ENCODE results near the gene PDP2. TPM values are rescaled to one million over a fixed set of nuclear protein-coding genes. Genes with fewer than 3 reads are reported as not detected.

Gene PDP2
- total and polyA plus RNA-seq, 11 donors = 1.1 to 7.5 (median 3.5) TPM

GRCh38 chr16:66928702-66929388, 48.5 kb downstream of the PDP2 start:
- no peak overlapping the region for H3K4me3 ChIP-seq
- no peak for ATAC-seq
- peaks cover 4 to 62% (median 37%) of the 10 kb centered on the region in 12 donors for H3K4me1 ChIP-seq
- intact Hi-C loops (cut with DNase I) = loop anchor here in 1 of 10 donors (1.0 kb wide), 1 partner anchor 32 kb away; no protein-coding TSS in a partner anchor
- WGBS, 4 donors = 71 to 74% (median 72%) methylated on average over 10 of the region's 10 CpGs
- no peaks in the 10 kb centered on the region for H3K9me3 ChIP-seq
- peak overlapping the region in 11 of 12 donors; percentile 41 to 99 (median 92) for H3K27ac ChIP-seq
- peaks cover 0 to 24% (median 0%) of the 10 kb centered on the region in 9 donors for H3K27me3 ChIP-seq
- H3K36me3 ChIP-seq = peaks cover 0 to 25% (median 10%) of the 10 kb centered on the region in 9 donors
- no peak for DNase-seq
- no peak for TF ChIP-seq POLR2A (IDR thresholded peaks at IDR 0.05)
- TF ChIP-seq CTCF (IDR thresholded peaks at IDR 0.05) = peak in 10 of 12 donors; percentile 15 to 57 (median 36)

DNA sequence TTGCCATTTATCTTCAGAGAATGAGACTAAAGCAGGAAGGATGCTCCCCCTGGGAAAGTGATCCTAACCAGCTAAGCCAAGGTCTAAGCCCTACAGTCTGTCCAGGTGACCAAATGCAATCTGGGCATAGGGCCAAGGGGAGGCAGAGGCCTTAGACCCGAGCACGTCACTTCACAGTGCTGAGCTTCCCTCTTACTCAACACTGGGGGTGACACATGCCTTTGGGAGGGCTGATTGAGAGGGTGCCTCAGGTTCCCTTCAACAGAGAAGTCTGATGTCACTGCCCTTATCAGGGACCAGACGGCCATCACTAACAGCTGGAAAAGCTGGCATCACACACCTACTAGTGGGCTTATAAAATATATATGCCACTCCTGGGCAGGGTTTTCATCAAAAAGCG, 49.9 kb downstream of the PDP2 start:
- peaks cover 4 to 58% (median 37%) of the 10 kb centered on the region in 12 donors for H3K4me1 ChIP-seq
- TF ChIP-seq POLR2A (IDR thresholded peaks at IDR 0.05) = no peak
- no peak for TF ChIP-seq CTCF (IDR thresholded peaks at IDR 0.05)

GRCh38 chr16:66931665-66932064, 51.4 kb downstream of the PDP2 start:
- no peak for DNase-seq
- TF ChIP-seq CTCF (IDR thresholded peaks at IDR 0.05) (no peak), POLR2A (IDR thresholded peaks at IDR 0.05) (no peak)
- 80 to 93% (median 90%) methylated on average over 2 of the region's 2 CpGs for WGBS, 4 donors
- H3K36me3 ChIP-seq = peaks cover 0 to 25% (median 10%) of the 10 kb centered on the region in 9 donors
- H3K4me1 ChIP-seq = peaks cover 4 to 62% (median 41%) of the 10 kb centered on the region in 12 donors
- no peaks in the 10 kb centered on the region for H3K27me3 ChIP-seq
- ATAC-seq = no peak
- H3K27ac ChIP-seq = no peak overlapping the region
- intact Hi-C loops (cut with DNase I) = loop anchor here in 1 of 10 donors (5.0 kb wide), 1 partner anchor 34 kb away; no protein-coding TSS in a partner anchor
- no peaks in the 10 kb centered on the region for H3K9me3 ChIP-seq
- H3K4me3 ChIP-seq = no peak overlapping the region

More for the DNA sequence above, 49.9 kb downstream of the PDP2 start:
- peak in 2 of 4 donors; percentile 10 to 23 for ATAC-seq
- Histone ChIP-seq H3K27ac (peak overlapping the region in 5 of 12 donors; percentile 5 to 96 (median 16)), H3K9me3 (no peaks in the 10 kb centered on the region), H3K36me3 (peaks cover 0 to 25% (median 10%) of the 10 kb centered on the region in 9 donors), H3K27me3 (peaks cover 0 to 11% (median 0%) of the 10 kb centered on the region in 9 donors), H3K4me3 (no peak overlapping the region)
- DNase-seq = peak in 1 of 5 donors; percentile 90
- intact Hi-C loops (cut with DNase I) = loop anchor here in 1 of 10 donors (5.0 kb wide), 1 partner anchor 33 kb away; no protein-coding TSS in a partner anchor
- WGBS, 4 donors = 40 to 65% (median 50%) methylated on average over 4 of the region's 4 CpGs

DNA sequence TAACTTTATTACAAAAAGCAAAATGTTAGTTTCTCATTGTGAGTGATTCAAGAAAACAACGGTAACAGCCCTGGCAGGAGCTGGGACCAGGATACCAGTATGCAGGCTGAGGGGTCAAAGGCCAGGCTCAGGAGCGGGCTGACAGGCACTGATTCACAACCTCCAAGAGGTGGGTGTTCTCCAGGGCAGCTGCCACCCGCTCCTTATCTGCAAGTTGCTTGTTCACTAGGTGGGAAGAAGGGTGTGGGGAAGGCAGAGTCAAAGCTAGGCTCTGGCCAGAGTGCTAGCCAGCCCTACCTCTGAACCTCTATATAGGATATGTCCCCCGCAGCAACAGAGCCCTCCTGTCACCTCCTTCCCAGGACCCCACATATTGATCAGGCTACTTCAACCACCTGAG, 51.8 kb downstream of the PDP2 start:
- no peak for DNase-seq
- H3K9me3 ChIP-seq = no peaks in the 10 kb centered on the region
- 78 to 88% (median 81%) methylated on average over 4 of the region's 4 CpGs for WGBS, 4 donors
- H3K4me1 ChIP-seq = peaks cover 4 to 62% (median 42%) of the 10 kb centered on the region in 12 donors
- H3K27me3 ChIP-seq = no peaks in the 10 kb centered on the region
- no peak for ATAC-seq
- H3K4me3 ChIP-seq = no peak overlapping the region
- TF ChIP-seq POLR2A (IDR thresholded peaks at IDR 0.05) (no peak), CTCF (IDR thresholded peaks at IDR 0.05) (no peak)
- H3K27ac ChIP-seq = no peak overlapping the region
- H3K36me3 ChIP-seq = peaks cover 0 to 25% (median 12%) of the 10 kb centered on the region in 9 donors
- intact Hi-C loops (cut with DNase I) = loop anchor here in 1 of 10 donors (5.0 kb wide), 1 partner anchor 35 kb away; no protein-coding TSS in a partner anchor
